K562 (cell line): ENCODE results near the gene HOXC5. TPM values are rescaled to one million over a fixed set of nuclear protein-coding genes. Genes with fewer than 3 reads are reported as not detected.

Experiments
- ATAC-seq: fragments of 200-7000 bp; cut with Tn5 transposase; 3 replicates; pipeline ENCODE4 v1.9.1; 2020; ENCODE audit warnings: moderate library complexity
- BruUV-seq: library from RNA; stranded (reverse); fragments of 400-500 nt; replicated peaks from 2 replicates; lab custom pipeline; 2021; lab: Mats Ljungman, UMichigan
- CTCF ChIA-PET: fragments of 300-600 bp; formaldehyde crosslinking; extraction: SDS; loops from one replicate; lab custom pipeline; 2021; ENCODE audit warnings: low intra/inter-chr PET ratio; lab: Yijun Ruan, JAX
- POLR2A ChIA-PET: fragments of 300-600, 350-650 bp; sonication (Branson Sonifier 250); formaldehyde crosslinking; extraction: SDS; loops from one replicate; lab custom pipeline; 2021; ENCODE audit warnings: antibody characterized with exemption, inconsistent platforms; lab: Yijun Ruan, JAX
- DNase-seq, 4 experiments: peaks; one replicate each; pipeline versions ENCODE4 v3.0.0 to v3.0.0-alpha.2; 2011 to 2018; ENCODE audit warnings: low spot score in 3 of 4, mixed read lengths in 3 of 4; ENCODE audit errors: extremely low read depth in 1 of 4
- FAIRE-seq: peaks from 2 replicates; lab custom pipeline; 2011; peaks lifted over from hg19 to GRCh38; lab: Jason Lieb, UNC
- H2AFZ ChIP-seq: 2 replicates; pipeline ENCODE4 v1.6.0; 2011; ENCODE audit warnings: low read depth, low read length, control low read depth, inconsistent platforms
- H3K27ac ChIP-seq: fragments of 200-600 bp; 3 replicates; pipeline ENCODE4 v1.8.0; 2011; ENCODE audit warnings: low read depth, mild to moderate bottlenecking, control low read depth, inconsistent platforms, low read length, moderate library complexity, mixed read lengths; ENCODE audit errors: extremely low read depth
- H3K27me3 ChIP-seq, 2 experiments: fragments of 300-600 bp in 1 of 2; 2 replicates in 1 of 2; 3 replicates in 1 of 2; pipeline versions ENCODE4 v1.6.0 to v1.8.0; 2011; ENCODE audit warnings: inconsistent platforms in 2 of 2, low read length in 2 of 2, mild to moderate bottlenecking in 1 of 2, mixed read lengths in 1 of 2, moderate library complexity in 1 of 2; ENCODE audit not compliant: control insufficient read depth in 2 of 2, insufficient read depth in 2 of 2
- H3K36me3 ChIP-seq: fragments of 300-600 bp; 3 replicates; pipeline ENCODE4 v1.8.0; 2011; ENCODE audit warnings: mild to moderate bottlenecking, low read length, inconsistent platforms; ENCODE audit not compliant: control insufficient read depth, insufficient read depth
- H3K4me1 ChIP-seq, 2 experiments: fragments of 200-600 bp in 1 of 2; replicated peaks in 1 of 2; 2 replicates in 1 of 2; 3 replicates in 1 of 2; pipeline versions ENCODE4 v1.5.1 to v1.8.0; 2011; ENCODE audit warnings: inconsistent platforms in 2 of 2, low read length in 2 of 2, mild to moderate bottlenecking in 1 of 2, mixed read lengths in 1 of 2, moderate library complexity in 1 of 2; ENCODE audit not compliant: control insufficient read depth in 2 of 2, insufficient read depth in 2 of 2
- H3K4me2 ChIP-seq: 2 replicates; pipeline ENCODE4 v1.6.1; 2011; ENCODE audit warnings: low read length, control low read depth, inconsistent platforms, mixed read lengths; ENCODE audit not compliant: insufficient read depth
- H3K4me3 ChIP-seq: fragments of 200-600 bp; sonication (generic), shearing (Covaris generic); 2 replicates; pipeline ENCODE4 v1.5.1; 2016; ENCODE audit warnings: control low read depth, inconsistent platforms
- H3K79me2 ChIP-seq: fragments of 200-600 bp; 3 replicates; pipeline ENCODE4 v1.8.0; 2011; ENCODE audit warnings: low read length, inconsistent platforms; ENCODE audit not compliant: control insufficient read depth, insufficient read depth
- H3K9ac ChIP-seq, 2 experiments: 2 replicates each; pipeline versions ENCODE4 v1.6.0 to v1.6.1; 2011; ENCODE audit warnings: low read depth in 2 of 2, low read length in 2 of 2, control low read depth in 1 of 2, inconsistent platforms in 1 of 2, mild to moderate bottlenecking in 1 of 2, mixed read lengths in 1 of 2; ENCODE audit not compliant: insufficient read depth in 1 of 2
- H3K9me1 ChIP-seq: one replicate; pipeline ENCODE4 v1.6.0; 2011; ENCODE audit warnings: inconsistent platforms, mild to moderate bottlenecking, low read length, moderate library complexity; ENCODE audit not compliant: control insufficient read depth, insufficient read depth
- H3K9me3 ChIP-seq: replicated peaks from 2 replicates; pipeline ENCODE4 v1.5.1; 2011; ENCODE audit warnings: low read depth, low read length, inconsistent platforms; ENCODE audit not compliant: control insufficient read depth, insufficient read depth
- H4K20me1 ChIP-seq: replicated peaks from 2 replicates; pipeline ENCODE4 v1.6.1; 2011; ENCODE audit warnings: low read length, inconsistent platforms, mixed read lengths; ENCODE audit not compliant: control insufficient read depth, insufficient read depth
- KLF1 ChIP-seq: fragments of 450-650 bp; IDR thresholded peaks from 2 replicates; pipeline ENCODE4 v1.6.1; 2016; ENCODE audit warnings: missing genetic modification characterization, missing compliant biosample characterization
- MCM2 ChIP-seq: fragments of 450-650 bp; IDR thresholded peaks from 2 replicates; pipeline ENCODE4 v1.6.1; 2017; ENCODE audit warnings: low read depth, mild to moderate bottlenecking
- NUFIP1 ChIP-seq: fragments of 450-650 bp; IDR thresholded peaks from 2 replicates; pipeline ENCODE4 v1.6.1; 2018; ENCODE audit not compliant: partially characterized antibody
- STAG1 ChIP-seq: sonication (generic); formaldehyde crosslinking; IDR thresholded peaks from 2 replicates; pipeline ENCODE4 v1.5.0; 2020; ENCODE audit warnings: missing genetic modification reagents, borderline replicate concordance
- TBL1XR1 ChIP-seq, 2 experiments: IDR thresholded peaks; 2 replicates each; pipeline ENCODE4 v1.6.1; 2012; ENCODE audit warnings: improper control_type of control experiment in 2 of 2, low read length in 2 of 2, mild to moderate bottlenecking in 1 of 2
- TRIM24 ChIP-seq, 2 experiments: fragments of 450-650 bp; IDR thresholded peaks; 2 replicates each; pipeline ENCODE4 v1.6.1; 2016
- ZNF143 ChIP-seq: sonication (generic); formaldehyde crosslinking; IDR thresholded peaks from 2 replicates; pipeline ENCODE4 v1.9.0; 2022; ENCODE audit warnings: mild to moderate bottlenecking, missing genetic modification reagents
- WGBS: fragments of 100-300 bp; shearing (Covaris generic); methylation state at CpG from one replicate; pipeline ENCODE4 v1.1.6; 2016; ENCODE audit warnings: low coverage, mixed read lengths; ENCODE audit not compliant: insufficient coverage; ENCODE audit errors: missing lambda C conversion rate; 5-methylcytosine and 5-hydroxymethylcytosine counted together
- in situ Hi-C: fragments of 300-500 bp; cut with MboI; formaldehyde crosslinking; loops from 4 replicates; pipeline ENCODE4 v1.15.0; 2018; ENCODE audit warnings: inconsistent platforms, mixed read lengths
- intact Hi-C: fragments of 100-400 bp; cut with micrococcal nuclease; formaldehyde crosslinking; loops from 2 replicates; pipeline ENCODE4 v1.14.2; 2022
- polyA plus RNA-seq, 8 experiments: library from polyadenylated mRNA; depleted of rRNA in 4 of 8; stranded (reverse) in 5 of 8; unstranded in 3 of 8; fragments of >200 nt; fragmentation: Nextera tagmentation in 2 of 8; fragmentation: Illumina TruSeq in 1 of 8; extraction: Ambion mirVana in 2 of 8; extraction: Trizol in 1 of 8; gene quantifications; 2 replicates each; pipeline versions ENCODE4 v1.2.1 to v1.2.3, GENCODE V29; 2011 to 2014; ENCODE audit warnings: inconsistent platforms in 1 of 8, missing spikeins in 1 of 8
- total RNA-seq, 7 experiments: library from RNA; depleted of rRNA in 6 of 7; stranded (reverse); fragments of >200 nt in 6 of 7; fragmentation: Illumina TruSeq in 2 of 7; extraction: Trizol in 2 of 7; gene quantifications; 2 replicates each; pipeline versions ENCODE4 v1.2.1 to v1.2.3, GENCODE V29; 2011 to 2021; ENCODE audit warnings: low replicate concordance in 1 of 7

HOXC5 gene
- total and polyA plus RNA-seq, 9 of the 15 experiments (the other 6 are each of a cell fraction or from before 2014, with no cell fraction given): 0.10 to 0.44 (median 0.18) TPM; not detected in 4

GRCh38 chr12:54001283-54002187 lies 31.3 kb upstream of the HOXC5 start:
- H3K4me2 ChIP-seq: no peak overlapping the region
- H3K27ac ChIP-seq: no peak overlapping the region
- peaks cover 40 to 77% of the 10 kb centered on the region in 2 experiments for H3K4me1 ChIP-seq
- no peaks in the 10 kb centered on the region for H3K27me3 ChIP-seq
- H2AFZ ChIP-seq: no peak overlapping the region
- intact Hi-C loops: no loop called here
- in situ Hi-C loops: no loop called here
- no peak for ATAC-seq
- H3K9ac ChIP-seq: peak overlapping the region; percentile 94 to 99; a peak in 3 of 4 replicates
- peaks cover 29% of the 10 kb centered on the region for H3K79me2 ChIP-seq
- no peak for FAIRE-seq
- WGBS: 76% methylated on average over 8 of the region's 8 CpGs
- ChIA-PET POLR2A (interaction anchor here (0.6 to 5.6 kb wide), 8 partner anchors 10 to 190 kb away, joined by 3 to 43 read pairs (median 4); partner anchors contain the start of gene HOXC10), CTCF (interaction anchor here (0.6 kb wide), 1 partner anchor 208 kb away, joined by 5 read pairs; no protein-coding TSS in a partner anchor)
- no peak for DNase-seq
- H3K9me1 ChIP-seq: no peaks in the 10 kb centered on the region
- H3K4me3 ChIP-seq: peak overlapping the region; percentile 71; the same call in 1 of the 2 replicates
- H3K36me3 ChIP-seq: no peaks in the 10 kb centered on the region
- TF ChIP-seq ZNF143 (CRISPR knock-in tag): no peak
- no peak for TF ChIP-seq NUFIP1
- TF ChIP-seq TBL1XR1 (IDR thresholded peaks at IDR 0.05; ENCODE audit: low read length in 2 of 2): no peak
- no peak for TF ChIP-seq KLF1 (tag)
- no peak for TF ChIP-seq TRIM24 (IDR thresholded peaks at IDR 0.05)
- no peak for TF ChIP-seq STAG1 (CRISPR knock-in tag)
- TF ChIP-seq MCM2: no peak
- no TSS peak for BruUV-seq
- no peaks in the 10 kb centered on the region for H3K9me3 ChIP-seq
- no peaks in the 10 kb centered on the region for H4K20me1 ChIP-seq
